ENCODE results near the gene BCO1.

GRCh38 chr16:81263470-81264220, 25.2 kb downstream of the BCO1 start:
- TF ChIP-seq POLR2A (IDR thresholded peaks at IDR 0.05; ENCODE audit: extremely low read depth, insufficient read length) (no peak), CTCF (IDR thresholded peaks at IDR 0.05; ENCODE audit: low read depth, low read length) (no peak), MAX (IDR thresholded peaks at IDR 0.05; ENCODE audit: low read depth, low read length) (no peak)
